NCI-H187 (cell line): ENCODE measurements around the gene XRCC1.
A peak's percentile ranks its signal among the peaks of the same experiment; 100 is the strongest.
"Not testable (repeated sequence)": the region's sequence is repeated elsewhere in the genome, so short reads cannot be mapped to it uniquely, and the experiment has no call there.

Experiments
- DNase-seq, 2 experiments: peaks; one replicate each; lab custom pipeline; 2025; lab: John Stamatoyannopoulos, UW

The XRCC1 gene

DNA sequence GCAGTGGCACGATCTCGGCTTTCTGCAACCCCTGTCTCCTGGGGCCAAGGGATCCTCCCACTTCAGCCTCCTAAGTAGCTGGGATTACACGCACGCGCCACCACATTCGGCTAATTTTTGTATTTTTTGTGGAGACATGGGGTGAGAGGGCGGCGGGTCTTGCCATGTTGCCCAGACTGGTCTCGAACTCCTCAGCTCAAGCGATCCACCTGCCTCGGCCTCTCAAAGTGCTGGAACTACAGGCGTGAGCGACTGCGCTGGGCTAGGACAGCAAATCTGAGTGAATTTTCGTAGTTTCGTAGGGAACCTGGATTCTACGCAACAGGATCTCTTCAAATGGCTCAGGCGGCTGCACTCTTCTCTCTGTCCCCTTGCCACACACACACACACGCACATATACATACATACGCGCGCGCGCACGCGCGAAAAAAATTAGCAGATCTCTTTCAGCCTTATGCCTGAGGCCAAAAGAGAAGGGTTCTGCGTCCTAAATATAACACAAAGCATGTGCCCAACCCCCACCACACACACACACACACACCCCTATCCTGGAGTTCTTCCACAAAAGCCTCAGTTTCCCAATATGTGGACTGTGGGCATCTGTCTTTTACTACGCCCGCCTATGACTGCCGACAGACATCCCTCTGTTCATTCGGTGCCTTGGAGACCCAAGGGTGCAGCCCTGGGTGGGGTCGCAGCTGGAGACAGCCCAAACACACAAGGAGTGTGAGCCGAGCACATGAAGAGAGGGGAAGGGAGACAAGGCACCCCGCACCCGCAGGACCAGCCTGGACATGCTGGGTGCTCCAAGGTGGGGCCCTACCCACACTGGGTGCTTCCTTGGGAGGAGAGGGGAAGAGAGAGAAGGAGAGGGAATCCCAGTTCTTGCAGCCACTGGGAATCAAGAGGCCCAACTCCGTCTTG, 890 bp upstream of the XRCC1 start:
- DNase-seq: no peak

DNA sequence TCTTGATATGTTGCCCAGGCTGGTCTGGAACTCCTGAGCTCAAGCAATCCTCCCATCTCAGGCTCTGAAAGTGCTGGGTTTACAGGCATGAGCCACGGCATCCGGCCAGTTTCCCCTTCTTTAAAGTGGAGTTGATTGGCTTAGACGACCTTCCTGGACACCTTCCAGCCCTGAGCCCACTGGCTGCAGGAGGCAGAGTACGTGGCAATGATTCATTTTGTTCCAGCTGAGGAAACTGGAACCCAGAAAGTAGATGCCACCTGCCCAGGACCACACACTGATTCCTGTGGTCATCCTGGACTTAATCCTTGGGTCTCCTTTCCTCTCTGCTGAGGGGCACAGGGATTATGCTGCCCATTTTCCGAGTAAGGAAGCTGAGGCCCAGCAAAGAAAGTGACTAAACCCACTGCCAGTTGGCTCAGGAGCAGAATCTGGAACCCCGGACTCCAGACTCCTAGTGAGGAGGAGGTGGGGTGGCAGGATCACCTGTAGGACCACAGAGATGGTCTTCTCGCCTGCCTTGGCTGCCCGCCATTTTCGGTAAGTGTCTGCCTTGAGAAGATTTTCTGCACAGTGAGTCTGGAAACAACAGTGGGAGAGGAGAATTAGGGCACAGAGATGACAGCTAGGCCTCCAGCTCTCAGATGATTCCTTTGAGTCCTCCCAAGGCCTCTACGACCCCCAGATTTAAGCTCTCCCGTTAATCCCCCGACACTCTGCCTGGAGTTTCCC, 737 bp downstream of the XRCC1 start:
- peak in 1 of 2 experiments; percentile 33 for DNase-seq

DNA sequence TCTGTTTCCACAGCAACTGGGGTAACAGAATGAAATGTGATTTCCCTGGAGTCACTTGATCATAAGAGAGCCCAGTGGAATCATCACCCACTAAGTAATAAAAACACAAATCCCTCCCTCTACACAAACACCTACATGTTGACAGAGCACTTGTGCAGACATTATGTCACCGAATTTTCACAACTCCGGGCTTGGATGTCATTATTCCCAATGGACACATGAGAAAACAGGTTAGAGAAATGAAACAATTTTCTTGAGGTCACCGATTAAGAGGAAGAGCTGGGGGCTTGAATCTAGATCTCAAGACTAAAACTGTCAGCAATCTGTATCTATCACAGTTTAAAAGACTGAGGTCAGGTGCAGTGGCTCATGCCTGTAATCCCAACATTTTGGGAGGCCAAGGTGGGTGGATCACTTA, 3.1 kb downstream of the XRCC1 start:
- no peak for DNase-seq

DNA sequence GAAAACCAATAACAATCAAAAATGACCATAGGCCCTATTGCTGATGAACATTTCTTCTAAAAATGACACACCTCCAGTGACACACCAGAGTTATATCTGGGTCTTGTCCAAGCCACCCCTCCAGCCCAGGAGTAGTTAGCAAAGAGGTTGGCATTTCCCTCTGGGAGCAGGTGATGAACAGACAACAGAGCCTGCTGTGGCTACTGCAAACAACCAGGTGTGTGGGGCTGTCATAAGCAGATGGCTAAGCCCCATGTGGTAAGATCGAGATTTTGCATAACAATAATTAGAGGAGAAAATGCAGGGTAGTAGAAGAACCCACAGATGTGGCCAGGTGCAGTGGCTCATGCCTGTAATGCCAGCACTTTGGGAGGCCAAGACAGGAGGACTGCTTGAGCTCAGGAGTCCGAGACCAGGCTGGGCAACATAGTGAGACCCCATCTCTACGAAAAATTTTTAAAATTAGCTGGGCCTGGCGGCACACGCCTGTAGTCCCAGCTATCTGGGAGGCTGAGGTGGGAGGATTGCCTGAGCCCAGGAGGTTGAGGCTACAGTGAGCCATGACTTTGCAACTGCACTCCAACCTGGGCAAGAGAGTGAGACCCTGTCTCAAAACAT, 5.0 kb downstream of the XRCC1 start:
- DNase-seq: no peak

DNA sequence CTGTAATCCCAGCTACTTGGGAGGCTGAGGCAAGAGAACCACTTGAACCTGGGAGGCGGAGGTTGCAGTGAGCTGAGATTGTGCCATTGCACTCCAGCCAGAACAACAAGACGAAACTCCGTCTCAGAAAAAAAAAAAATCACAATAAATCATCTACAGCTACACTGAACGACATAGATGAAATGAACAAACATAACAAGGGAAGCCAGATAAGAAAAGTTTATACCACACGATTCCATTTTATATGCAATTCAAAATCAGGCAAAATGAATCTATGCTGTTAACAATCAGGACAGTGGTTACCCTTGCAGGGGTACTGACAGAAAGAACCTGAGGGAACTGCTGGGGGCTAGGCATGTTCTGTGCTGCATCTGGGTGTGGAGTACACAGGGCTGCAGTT, 5.7 kb downstream of the XRCC1 start:
- no peak for DNase-seq

DNA sequence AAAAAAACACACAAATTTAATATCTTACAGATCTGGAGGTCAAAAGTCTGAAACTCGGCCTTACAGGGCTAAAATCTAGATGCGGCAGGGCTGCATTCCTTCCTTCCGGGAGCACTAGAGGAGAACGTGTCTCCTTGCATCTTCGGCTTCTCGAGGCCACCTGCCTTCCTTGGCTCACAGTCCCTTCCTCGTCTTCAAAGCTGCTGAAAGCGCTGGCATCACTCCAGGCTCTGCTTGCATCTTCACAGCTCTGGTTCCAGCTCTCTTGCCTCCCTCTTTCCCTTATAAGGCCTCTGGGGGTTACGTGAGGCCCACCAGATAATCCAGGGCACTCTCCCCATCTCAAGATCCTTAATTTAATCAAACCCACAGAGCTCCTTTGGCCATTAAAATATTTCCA, 10.5 kb downstream of the XRCC1 start:
- DNase-seq: no peak

DNA sequence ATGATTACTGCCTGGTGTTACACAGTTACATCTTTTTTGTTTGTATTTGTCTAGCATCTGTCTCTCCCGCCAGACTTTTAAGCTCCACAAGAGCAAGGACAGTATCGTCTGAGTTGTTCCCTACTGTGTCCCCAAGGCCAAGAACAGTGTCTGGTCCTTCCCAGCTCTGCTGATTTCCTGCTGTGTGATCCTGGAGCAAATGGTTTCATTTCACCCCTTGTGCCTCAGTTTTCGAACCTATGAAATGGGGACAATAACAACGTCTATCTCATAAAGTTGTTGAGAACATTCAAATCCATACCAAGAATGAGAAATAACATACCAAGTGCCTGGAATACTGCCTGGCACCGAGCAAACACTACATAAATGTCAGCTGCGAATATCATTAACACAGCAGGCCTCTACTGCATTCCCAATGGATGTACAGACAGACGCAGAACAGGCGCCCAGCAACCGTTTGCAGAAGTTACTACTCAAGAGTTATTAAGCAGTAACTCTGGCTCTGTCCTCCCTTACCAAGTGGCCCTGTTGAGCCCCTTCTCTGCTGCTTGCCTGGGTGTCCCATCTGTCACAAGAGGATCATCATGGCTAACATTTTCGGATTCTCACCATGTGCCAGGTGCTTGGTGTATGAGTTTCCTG, 11.4 kb downstream of the XRCC1 start:
- DNase-seq: no peak

GRCh38 chr19:43562698-43563241, 12.6 kb downstream of the XRCC1 start:
- no peak for DNase-seq

DNA sequence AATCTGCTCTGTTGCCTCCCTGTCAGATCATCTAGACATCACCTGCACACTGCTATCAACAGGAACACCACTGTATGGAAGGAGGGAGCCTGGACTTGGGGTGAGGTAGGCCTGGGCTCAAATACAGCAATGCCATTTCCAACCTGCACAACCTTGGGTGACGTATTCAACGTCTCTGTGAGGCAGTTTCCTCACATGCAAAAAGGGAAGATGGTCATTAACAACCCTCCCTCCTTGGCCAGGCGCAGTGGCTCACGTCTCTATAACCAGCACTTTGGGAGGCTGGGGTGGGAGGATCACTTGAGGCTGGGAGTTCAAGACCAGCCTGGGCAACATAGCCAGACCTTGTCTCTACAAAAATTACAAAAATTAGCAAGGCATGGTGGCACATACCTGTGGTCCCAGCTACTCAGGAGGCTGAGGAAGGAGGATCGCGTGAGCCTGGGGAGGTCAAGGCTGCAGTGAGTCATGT, 13.1 kb downstream of the XRCC1 start:
- DNase-seq: no peak

GRCh38 chr19:43561139-43561970, 14.0 kb downstream of the XRCC1 start:
- DNase-seq: no peak

GRCh38 chr19:43560687-43561086, 14.6 kb downstream of the XRCC1 start:
- no peak for DNase-seq

- peak in 1 of 2 experiments; percentile 15 for DNase-seq
Measured at GRCh38 chr19:43555185-43555770, 20.0 kb downstream of the XRCC1 start.

DNA sequence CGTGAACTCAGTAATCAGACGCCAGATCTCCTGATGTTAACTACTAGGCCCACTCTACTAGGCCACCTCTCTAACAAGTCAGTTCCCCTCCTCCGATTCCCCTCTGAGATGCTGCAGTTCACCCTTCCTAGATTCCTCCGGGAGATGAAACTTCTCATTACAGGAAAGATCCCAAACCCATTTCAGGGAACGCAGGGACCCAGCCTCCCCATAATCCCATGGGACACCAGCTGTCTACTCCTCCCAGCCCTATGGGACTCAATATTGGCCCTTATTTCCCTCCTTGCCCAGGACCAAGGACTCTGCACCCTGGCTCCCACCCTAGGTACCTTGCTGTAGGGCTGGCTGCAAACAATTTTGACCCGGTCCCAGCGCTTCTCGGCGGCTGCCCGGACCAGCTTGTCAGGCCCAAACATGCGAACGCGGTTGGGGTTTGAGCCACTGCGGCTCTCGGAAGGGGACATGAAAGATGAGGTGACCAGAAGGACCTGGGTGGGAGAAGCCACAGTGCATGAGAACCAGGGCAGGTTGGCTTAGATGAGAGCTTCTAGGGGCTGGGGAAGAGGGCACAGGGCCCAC, 20.9 kb downstream of the XRCC1 start:
- DNase-seq: no peak

DNA sequence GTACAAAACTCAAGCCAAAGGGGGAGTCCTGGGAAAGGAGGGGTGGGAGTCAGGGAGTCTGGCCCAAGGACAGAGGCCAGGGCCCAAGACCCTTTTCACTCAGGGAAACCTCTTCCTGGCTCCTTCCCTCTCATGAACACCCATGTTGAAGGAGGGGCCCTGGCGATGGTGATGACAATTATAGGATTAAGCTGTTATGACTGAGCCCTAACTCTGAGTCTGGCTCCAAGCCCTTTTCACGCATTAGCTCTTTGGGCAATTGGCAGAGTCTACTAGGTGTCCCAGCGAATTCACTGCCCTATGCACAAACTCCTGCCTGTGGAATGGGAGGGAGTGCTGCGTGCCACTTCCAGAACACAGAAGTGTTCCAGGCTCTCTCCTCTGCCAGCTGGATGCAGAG, 21.7 kb downstream of the XRCC1 start:
- DNase-seq: no peak

GRCh38 chr19:43552616-43553015, 22.7 kb downstream of the XRCC1 start:
- no peak for DNase-seq

DNA sequence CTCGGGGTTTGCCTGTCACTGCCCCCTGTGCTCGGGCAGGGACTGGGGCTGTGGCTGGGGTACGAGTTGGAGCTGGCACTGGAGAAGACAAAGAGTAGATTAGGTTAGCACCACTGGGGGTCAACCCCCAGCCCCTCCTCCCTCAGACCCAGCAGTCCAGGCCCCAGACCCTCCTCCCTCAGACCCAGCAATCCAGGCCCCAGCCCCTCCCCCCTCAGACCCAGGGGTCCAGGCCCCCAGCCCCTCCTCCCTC, 23.2 kb downstream of the XRCC1 start:
- DNase-seq: no peak

DNA sequence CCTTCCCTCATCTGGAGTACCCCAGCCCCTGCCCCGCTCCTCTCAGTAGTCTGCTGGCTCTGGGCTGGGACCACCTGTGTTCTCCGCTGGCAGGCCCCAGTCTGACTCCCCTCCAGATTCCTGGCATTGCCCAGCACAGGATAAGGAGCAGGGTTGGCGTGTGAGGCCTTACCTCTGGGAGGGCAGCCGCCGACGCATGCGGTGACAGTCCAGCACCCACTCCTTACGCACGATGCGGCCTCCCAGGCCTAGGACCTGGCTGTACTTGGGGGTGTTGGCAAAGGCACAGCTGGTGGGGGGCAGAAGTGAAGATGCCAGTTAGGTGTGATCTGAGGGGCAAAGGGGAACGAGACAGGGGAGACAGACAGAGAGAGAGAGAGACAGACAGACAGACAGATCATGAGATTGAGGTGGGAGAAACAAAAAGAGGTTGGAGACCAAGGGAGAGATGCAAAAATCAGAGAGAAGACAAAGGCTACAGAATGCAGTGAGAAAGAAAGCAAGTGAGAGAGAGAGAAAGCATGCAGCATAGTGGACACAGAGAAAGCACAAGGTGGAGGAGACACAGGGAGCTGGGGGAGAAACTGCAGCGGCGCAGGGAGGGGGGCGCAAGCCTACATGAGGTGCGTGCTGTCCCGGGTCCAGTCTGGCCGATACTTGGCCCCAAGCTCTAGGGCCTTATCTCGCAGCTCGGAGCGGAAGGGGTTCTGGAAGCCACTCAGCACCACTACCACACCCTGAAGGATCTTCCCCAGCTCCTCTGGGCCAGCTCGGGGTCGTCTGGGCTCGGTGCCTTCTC, 23.7 kb downstream of the XRCC1 start:
- no peak for DNase-seq

- no peak for DNase-seq
Measured at GRCh38 chr19:43548706-43549105, 26.6 kb downstream of the XRCC1 start.

DNA sequence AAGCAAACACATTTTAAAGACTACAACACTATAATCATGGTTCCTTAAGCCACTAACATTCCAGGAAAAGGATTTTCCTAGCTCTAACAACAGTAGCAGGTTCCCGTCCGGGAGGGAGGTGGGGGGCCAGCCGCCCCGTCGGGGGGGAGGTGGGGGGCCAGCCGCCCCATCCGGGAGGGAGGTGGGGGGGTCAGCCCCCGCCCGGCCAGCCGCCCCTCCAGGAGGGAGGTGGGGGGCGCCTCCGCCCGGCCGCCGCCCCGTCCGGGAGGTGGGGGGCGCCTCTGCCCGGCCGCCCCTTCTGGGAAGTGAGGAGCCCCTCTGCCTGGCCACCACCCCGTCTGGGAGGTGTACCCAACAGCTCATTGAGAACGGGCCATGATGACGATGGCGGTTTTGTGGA, 27.4 kb downstream of the XRCC1 start:
- not testable (repeated sequence) for DNase-seq

GRCh38 chr19:43546581-43546980, 28.7 kb downstream of the XRCC1 start:
- no peak for DNase-seq
